Activated CD4-positive, alpha-beta T cell treated with anti-CD3 and anti-CD28 coated beads for 36 hours (primary cell): ENCODE measurements around the gene RBM20. TPM values are rescaled to one million over a fixed set of nuclear protein-coding genes. Genes with fewer than 3 reads are reported as not detected.
"Not testable (repeated sequence)": the region's sequence is repeated elsewhere in the genome, so short reads cannot be mapped to it uniquely, and the experiment has no call there.

ENCODE experiments used
- ATAC-seq: fragments of 200-7000 bp; cut with Tn5 transposase; one replicate; pipeline ENCODE4 v1.10.0; 2021; ENCODE audit warnings: mild to moderate bottlenecking, moderate library complexity
- CTCF ChIA-PET: fragments of 350-600 bp; sonication (Branson Sonifier 250); formaldehyde crosslinking; loops from one replicate; lab custom pipeline; 2021; ENCODE audit warnings: antibody characterized with exemption; lab: Charles Lee
- POLR2A ChIA-PET: fragments of 350-600 bp; sonication (Branson Sonifier 250); formaldehyde crosslinking; loops from one replicate; lab custom pipeline; 2021; ENCODE audit warnings: antibody characterized with exemption, inconsistent platforms; lab: Charles Lee
- DNase-seq: peaks from one replicate; pipeline ENCODE4 v3.0.0-alpha.2; 2020
- H3K27ac Mint-ChIP-seq: one replicate; pipeline ENCODE4 v1.8.0; 2021; ENCODE audit warnings: mixed read lengths
- H3K27me3 Mint-ChIP-seq: one replicate; pipeline ENCODE4 v1.8.0; 2021; ENCODE audit warnings: mixed read lengths
- H3K36me3 Mint-ChIP-seq: one replicate; pipeline ENCODE4 v1.8.0; 2021; ENCODE audit warnings: low read depth, mixed read lengths
- H3K4me1 Mint-ChIP-seq: one replicate; pipeline ENCODE4 v1.8.0; 2021; ENCODE audit warnings: mixed read lengths
- H3K4me3 Mint-ChIP-seq: one replicate; pipeline ENCODE4 v1.8.0; 2021; ENCODE audit warnings: mild to moderate bottlenecking, moderate library complexity, mixed read lengths
- H3K9me3 Mint-ChIP-seq: one replicate; pipeline ENCODE4 v1.8.0; 2021; ENCODE audit warnings: low read depth, mixed read lengths
- intact Hi-C, 2 experiments: fragments of 100-400 bp; cut with DNase I in 1 of 2; cut with micrococcal nuclease in 1 of 2; formaldehyde crosslinking; loops; one replicate each; pipeline versions ENCODE4 v1.14.2 to v1.15.1; 2022 to 2024; cut with DNase I, micrococcal nuclease
- total RNA-seq, 2 experiments: library from RNA; stranded (reverse); gene quantifications; one replicate each; pipeline ENCODE4 v1.2.3, GENCODE V29; 2021

RBM20 gene
- total RNA-seq, 2 experiments from 2014 or later = 0.05 to 0.40 TPM

DNA sequence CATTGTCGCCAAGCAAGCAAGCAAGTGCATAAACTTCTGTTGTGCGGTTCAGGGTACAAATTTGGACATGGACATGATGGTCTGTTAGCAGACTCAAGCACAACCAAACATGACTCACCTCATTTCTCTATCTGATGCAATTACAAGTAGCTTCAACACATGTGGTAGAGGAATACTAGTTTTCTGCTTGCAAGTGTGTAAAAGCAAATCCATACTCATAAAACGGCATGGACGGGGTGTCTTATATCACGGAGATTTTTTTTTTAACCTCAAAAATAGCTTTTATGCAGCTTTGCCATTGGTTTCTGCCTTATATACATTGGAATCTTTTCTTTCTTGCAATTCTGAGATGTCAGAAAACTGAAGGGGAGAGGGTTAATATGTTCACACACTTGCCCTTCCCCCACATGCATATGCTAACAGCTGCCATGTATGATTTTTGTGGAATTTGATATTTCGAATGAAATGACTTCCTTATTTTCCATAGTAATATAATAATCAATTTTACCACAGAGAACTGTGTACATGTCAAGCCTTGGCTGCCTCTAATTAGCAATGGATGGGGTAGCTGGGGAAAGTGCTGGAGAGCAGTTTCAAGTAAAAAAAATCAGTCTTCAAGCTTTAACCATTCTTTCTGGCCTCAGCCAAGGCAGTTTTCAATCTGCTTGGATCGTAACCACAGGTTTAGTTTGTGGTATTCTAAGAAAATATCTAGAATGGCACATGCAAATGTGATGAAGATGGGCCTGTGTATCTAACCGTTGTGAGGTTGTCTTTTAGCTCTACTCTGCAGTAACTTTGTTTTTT lies 121.6 kb downstream of the RBM20 start:
- Mint-ChIP-seq H3K4me1 (peaks cover 14% of the 10 kb centered on the region), H3K4me3 (no peak overlapping the region), H3K9me3 (no peaks in the 10 kb centered on the region), H3K36me3 (no peaks in the 10 kb centered on the region), H3K27me3 (peaks cover 5% of the 10 kb centered on the region), H3K27ac (peak overlapping the region; percentile 17)
- no peak for DNase-seq
- intact Hi-C loops = loop anchor here in 1 of 2 experiments (1.0 kb wide), 1 partner anchor 9 kb away; no protein-coding TSS in a partner anchor
- ChIA-PET POLR2A (no interaction called here), CTCF (interaction anchor here (0.8 kb wide), 1 partner anchor 101 kb away, joined by 3 read pairs; no protein-coding TSS in a partner anchor)
- peak; percentile 61 for ATAC-seq

DNA sequence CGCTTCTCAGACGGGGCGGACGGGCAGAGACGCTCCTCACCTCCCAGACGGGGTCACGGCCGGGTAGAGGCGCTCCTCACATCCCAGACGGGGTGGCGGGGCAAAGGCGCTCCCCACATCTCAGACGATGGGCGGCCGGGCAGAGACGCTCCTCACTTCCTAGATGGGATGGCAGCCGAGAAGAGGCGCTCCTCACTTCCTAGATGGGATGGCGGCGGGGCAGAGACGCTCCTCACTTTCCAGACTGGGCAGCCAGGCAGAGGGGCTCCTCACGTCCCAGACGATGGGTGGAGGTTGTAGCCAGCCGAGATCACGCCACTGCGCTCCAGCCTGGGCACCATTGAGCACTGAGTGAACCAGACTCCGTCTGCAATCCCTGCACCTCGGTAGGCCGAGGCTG lies 123.5 kb downstream of the RBM20 start:
- H3K36me3 Mint-ChIP-seq, H3K9me3 Mint-ChIP-seq, H3K27me3 Mint-ChIP-seq, POLR2A ChIA-PET, CTCF ChIA-PET, H3K4me3 Mint-ChIP-seq, DNase-seq, H3K27ac Mint-ChIP-seq, ATAC-seq, intact Hi-C loops: not testable (repeated sequence)
- H3K4me1 Mint-ChIP-seq = peaks cover 21% of the 10 kb centered on the region

DNA sequence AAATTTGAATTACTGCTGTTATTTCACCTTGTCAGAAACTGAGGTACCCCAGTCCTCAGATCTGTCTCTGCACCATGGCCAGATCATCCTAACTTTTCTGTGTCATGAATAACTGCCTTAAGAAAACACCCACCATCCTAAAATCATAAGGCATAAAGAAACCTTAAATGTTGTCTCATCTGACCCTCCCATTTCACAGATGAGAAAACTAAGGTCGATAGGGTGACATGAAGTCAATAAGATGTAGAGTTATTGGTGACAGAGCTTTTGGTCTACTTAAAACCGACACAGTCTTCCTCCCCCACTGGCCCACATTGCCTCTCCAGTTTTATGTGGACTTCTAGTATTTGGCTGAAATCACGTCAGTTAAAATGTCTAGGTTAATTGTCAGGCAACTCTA lies 126.1 kb downstream of the RBM20 start:
- intact Hi-C loops = loop anchor here (5.0 to 10.0 kb wide), 2 partner anchors 155 to 408 kb away; no protein-coding TSS in a partner anchor
- CTCF ChIA-PET = no interaction called here

DNA sequence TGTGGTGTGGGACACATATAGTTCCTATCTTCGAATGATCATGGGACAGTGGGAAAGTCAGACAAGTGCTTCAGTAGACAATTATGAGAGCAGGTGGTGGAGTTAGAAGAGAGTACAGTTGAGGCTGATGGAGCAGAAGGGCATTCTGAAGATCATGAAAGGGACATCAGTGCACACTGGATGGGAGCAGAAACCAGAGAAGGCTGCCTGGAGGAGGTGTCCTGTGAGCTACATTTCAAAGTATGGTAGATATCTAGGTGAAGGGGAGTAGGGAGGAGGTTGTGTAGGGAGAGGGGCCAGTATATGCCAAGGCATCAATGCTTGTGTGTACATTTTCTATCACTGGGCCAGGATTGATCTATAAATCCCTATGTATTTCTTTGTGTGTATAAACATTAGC lies 127.3 kb downstream of the RBM20 start:
- Mint-ChIP-seq H3K36me3 (no peaks in the 10 kb centered on the region), H3K27me3 (peaks cover 2% of the 10 kb centered on the region), H3K4me3 (no peak overlapping the region), H3K27ac (no peak overlapping the region), H3K4me1 (peaks cover 34% of the 10 kb centered on the region), H3K9me3 (no peaks in the 10 kb centered on the region)
- intact Hi-C loops = loop anchor here (5.0 to 10.0 kb wide), 2 partner anchors 157 to 409 kb away; no protein-coding TSS in a partner anchor
- POLR2A ChIA-PET = no interaction called here
- ATAC-seq = no peak
- CTCF ChIA-PET = interaction anchor here (0.9 kb wide), 1 partner anchor 32 kb away, joined by 3 read pairs; no protein-coding TSS in a partner anchor
- DNase-seq = no peak

More for the DNA sequence above, 126.1 kb downstream of the RBM20 start:
- POLR2A ChIA-PET = no interaction called here
- H3K27ac Mint-ChIP-seq = no peak overlapping the region
- no peak overlapping the region for H3K4me3 Mint-ChIP-seq
- H3K27me3 Mint-ChIP-seq = peaks cover 3% of the 10 kb centered on the region
- ATAC-seq (no peak), DNase-seq (no peak)
- no peaks in the 10 kb centered on the region for H3K9me3 Mint-ChIP-seq
- H3K4me1 Mint-ChIP-seq = peaks cover 39% of the 10 kb centered on the region
- H3K36me3 Mint-ChIP-seq = no peaks in the 10 kb centered on the region

DNA sequence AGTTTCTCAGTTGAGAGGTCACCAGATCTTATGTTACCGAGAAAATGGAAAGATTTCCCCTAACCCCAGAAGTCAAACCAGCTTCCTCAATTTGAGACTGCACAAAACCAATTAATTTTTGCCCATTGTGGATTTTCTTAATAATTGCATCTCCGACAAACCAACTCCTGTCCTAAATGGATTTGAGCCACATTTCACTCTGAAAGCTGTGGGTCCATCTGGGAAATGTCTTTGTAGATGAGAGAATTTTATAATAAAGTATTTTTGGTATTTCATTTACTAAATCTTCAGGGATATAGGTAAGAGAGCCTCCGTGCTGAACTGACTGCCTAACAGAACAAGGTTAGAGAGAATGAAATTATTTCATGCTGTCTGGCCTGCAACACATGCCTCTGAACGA lies 127.9 kb downstream of the RBM20 start:
- DNase-seq (no peak), ATAC-seq (no peak)
- Mint-ChIP-seq H3K27ac (no peak overlapping the region), H3K4me3 (no peak overlapping the region), H3K9me3 (no peaks in the 10 kb centered on the region), H3K27me3 (peaks cover 2% of the 10 kb centered on the region), H3K4me1 (peaks cover 37% of the 10 kb centered on the region), H3K36me3 (no peaks in the 10 kb centered on the region)
- CTCF ChIA-PET = interaction anchor here (0.9 kb wide), 1 partner anchor 32 kb away, joined by 3 read pairs; no protein-coding TSS in a partner anchor
- POLR2A ChIA-PET = no interaction called here
- intact Hi-C loops = loop anchor here (5.0 to 10.0 kb wide), 2 partner anchors 157 to 410 kb away; no protein-coding TSS in a partner anchor

DNA sequence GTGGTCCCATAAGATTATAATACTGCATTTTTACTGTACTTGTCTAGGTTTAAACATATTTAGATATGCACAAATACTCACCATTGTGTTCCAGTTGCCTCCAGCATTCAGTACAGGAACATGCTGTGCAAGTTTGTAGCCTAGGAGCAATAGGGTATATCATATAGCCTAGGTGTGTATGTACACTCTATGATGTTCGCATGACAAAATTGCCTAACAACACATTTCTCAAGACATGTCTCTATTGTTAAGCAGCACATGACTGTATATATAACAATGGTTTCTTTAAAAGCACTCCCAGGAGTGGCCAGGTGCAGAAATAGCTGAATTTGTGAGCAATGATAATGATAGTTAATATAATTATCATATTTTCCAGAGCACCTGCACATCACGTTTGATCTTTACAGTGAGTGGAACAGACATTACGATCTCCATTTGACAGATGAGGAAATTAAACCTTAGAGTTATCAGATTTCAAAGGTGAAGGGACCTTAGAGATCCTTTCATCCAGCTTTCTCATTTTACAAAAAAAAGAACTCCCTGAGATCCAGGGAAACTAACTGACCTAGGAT lies 128.4 kb downstream of the RBM20 start:
- Mint-ChIP-seq H3K4me3 (no peak overlapping the region), H3K9me3 (no peaks in the 10 kb centered on the region), H3K36me3 (no peaks in the 10 kb centered on the region), H3K27ac (no peak overlapping the region), H3K4me1 (peaks cover 43% of the 10 kb centered on the region), H3K27me3 (peaks cover 2% of the 10 kb centered on the region)
- DNase-seq (no peak), ATAC-seq (no peak)
- POLR2A ChIA-PET = no interaction called here
- CTCF ChIA-PET = interaction anchor here (0.5 to 1.1 kb wide), 3 partner anchors 22 to 458 kb away, joined by 3 read pairs; no protein-coding TSS in a partner anchor
- intact Hi-C loops = loop anchor here (5.0 to 10.0 kb wide), 2 partner anchors 158 to 410 kb away; no protein-coding TSS in a partner anchor

DNA sequence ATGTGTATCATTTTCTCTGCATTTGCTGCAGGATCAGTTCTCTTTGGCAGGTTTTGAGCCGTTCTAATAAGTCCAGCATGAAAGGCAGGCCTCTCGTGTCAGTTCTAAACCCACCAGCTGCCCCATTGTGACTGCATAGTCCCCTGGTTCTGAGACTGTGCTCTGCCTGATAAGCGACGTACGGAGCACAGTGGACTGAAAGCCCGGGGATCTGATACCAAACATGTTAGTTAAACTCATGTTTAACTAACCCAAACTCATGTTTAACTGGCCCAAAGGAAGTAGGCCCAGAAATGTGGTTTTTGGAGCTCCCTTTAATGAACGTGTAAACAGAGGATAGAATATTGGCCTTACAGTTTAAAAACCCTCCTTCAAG lies 129.5 kb downstream of the RBM20 start:
- CTCF ChIA-PET = interaction anchor here (0.9 to 1.7 kb wide), 6 partner anchors 21 to 219 kb away, joined by 3 to 7 read pairs (median 3); no protein-coding TSS in a partner anchor
- Mint-ChIP-seq H3K4me1 (peaks cover 54% of the 10 kb centered on the region), H3K27me3 (peaks cover 2% of the 10 kb centered on the region), H3K27ac (peak overlapping the region; percentile 84), H3K9me3 (no peaks in the 10 kb centered on the region), H3K4me3 (peak overlapping the region; percentile 10), H3K36me3 (no peaks in the 10 kb centered on the region)
- ATAC-seq (no peak), DNase-seq (no peak)
- intact Hi-C loops = loop anchor here (1.0 to 10.0 kb wide), 12 partner anchors 10 to 411 kb away; partner anchors contain the start of genes PDCD4 (in 1 of the 2) and SMC3 (in 1 of the 2)
- POLR2A ChIA-PET = interaction anchor here (0.6 to 1.4 kb wide), 6 partner anchors 17 to 146 kb away, joined by 3 to 6 read pairs (median 4); partner anchors contain the start of genes BBIP1, PDCD4 and SHOC2

DNA sequence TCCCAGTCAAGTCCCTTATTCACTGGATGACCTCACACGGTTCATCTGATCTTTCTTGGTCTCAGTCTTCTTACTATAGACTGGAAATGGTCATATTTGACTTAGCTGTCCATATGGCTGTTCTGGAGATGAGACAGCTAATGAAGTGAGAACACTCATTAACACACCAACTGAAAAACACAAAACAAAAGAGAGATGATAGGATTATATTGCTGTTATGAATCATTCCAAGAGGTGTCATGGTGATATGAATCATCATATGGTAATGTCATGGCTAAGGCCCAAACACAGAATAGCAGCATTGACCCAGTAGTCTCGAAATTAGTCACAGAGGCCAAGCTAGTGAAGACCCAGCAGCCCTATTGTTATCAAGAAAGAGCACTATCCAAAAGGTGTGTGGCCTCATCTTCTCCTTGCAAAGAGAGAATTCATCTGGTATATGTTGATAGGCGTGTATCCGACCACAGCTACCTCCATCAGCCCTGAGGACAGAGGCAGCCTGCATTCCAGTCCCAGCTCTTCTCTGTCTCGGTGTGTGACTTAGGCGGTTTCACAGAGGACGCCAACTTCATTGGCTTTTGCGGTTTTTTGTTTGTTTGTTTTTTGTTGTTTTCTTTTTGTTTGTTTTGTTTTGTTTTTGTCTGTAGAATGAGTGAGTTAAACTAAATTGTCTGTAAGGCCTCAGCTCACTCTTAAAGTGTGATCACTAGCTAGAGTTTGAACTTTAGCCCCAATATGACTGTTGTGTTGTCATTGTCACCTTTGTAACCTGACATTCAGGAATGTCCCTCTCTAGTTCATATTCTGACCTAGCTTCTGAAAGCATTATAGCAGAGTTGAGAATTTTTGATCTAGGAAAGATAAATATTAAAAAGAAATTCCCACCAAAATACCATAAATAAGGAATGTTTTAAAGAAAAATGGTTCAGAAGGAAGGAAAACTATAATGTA lies 130.2 kb downstream of the RBM20 start:
- ATAC-seq (peak; percentile 94), DNase-seq (peak; percentile 67)
- no peaks in the 10 kb centered on the region for H3K36me3 Mint-ChIP-seq
- H3K27ac Mint-ChIP-seq = peak overlapping the region; percentile 89
- H3K9me3 Mint-ChIP-seq = no peaks in the 10 kb centered on the region
- peak overlapping the region; percentile 18 for H3K4me3 Mint-ChIP-seq
- ChIA-PET POLR2A (interaction anchor here (0.6 to 1.4 kb wide), 9 partner anchors 9 to 145 kb away, joined by 3 to 6 read pairs (median 4); partner anchors contain the start of genes BBIP1, PDCD4 and SHOC2), CTCF (interaction anchor here (0.8 to 1.7 kb wide), 7 partner anchors 31 to 219 kb away, joined by 3 to 7 read pairs (median 3); no protein-coding TSS in a partner anchor)
- H3K27me3 Mint-ChIP-seq = peaks cover 2% of the 10 kb centered on the region
- intact Hi-C loops = loop anchor here (1.0 to 10.0 kb wide), 12 partner anchors 9 to 412 kb away; partner anchors contain the start of genes PDCD4 (in 1 of the 2) and SMC3 (in 1 of the 2)
- H3K4me1 Mint-ChIP-seq = peaks cover 61% of the 10 kb centered on the region

DNA sequence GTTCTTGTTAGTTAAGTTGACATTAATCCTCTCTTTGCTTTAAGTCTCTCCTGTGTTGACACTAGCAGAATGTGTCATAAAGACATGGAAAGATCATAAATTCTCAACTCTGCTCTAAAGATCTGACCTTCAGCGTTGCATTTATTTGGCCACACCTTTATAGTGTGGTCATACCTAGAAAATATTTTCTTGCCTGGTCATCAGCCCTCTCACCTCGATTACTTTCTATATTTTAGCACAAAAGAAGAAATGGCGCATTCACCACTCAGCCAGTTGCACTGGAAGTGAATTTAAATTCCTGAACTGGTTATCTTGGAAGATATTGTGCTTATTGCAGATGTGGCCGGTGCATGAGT lies 130.9 kb downstream of the RBM20 start:
- Mint-ChIP-seq H3K4me3 (no peak overlapping the region), H3K36me3 (no peaks in the 10 kb centered on the region), H3K4me1 (peaks cover 67% of the 10 kb centered on the region), H3K27ac (peak overlapping the region; percentile 7), H3K27me3 (peaks cover 2% of the 10 kb centered on the region), H3K9me3 (no peaks in the 10 kb centered on the region)
- DNase-seq = no peak
- intact Hi-C loops = loop anchor here in 1 of 2 experiments (2.0 to 10.0 kb wide), 2 partner anchors 90 to 160 kb away; no protein-coding TSS in a partner anchor
- POLR2A ChIA-PET = interaction anchor here (0.8 to 1.0 kb wide), 2 partner anchors 8 to 11 kb away, joined by 4 to 5 read pairs; no protein-coding TSS in a partner anchor
- ATAC-seq = no peak
- CTCF ChIA-PET = interaction anchor here (0.8 to 1.7 kb wide), 4 partner anchors 32 to 218 kb away, joined by 3 to 7 read pairs (median 4); no protein-coding TSS in a partner anchor

DNA sequence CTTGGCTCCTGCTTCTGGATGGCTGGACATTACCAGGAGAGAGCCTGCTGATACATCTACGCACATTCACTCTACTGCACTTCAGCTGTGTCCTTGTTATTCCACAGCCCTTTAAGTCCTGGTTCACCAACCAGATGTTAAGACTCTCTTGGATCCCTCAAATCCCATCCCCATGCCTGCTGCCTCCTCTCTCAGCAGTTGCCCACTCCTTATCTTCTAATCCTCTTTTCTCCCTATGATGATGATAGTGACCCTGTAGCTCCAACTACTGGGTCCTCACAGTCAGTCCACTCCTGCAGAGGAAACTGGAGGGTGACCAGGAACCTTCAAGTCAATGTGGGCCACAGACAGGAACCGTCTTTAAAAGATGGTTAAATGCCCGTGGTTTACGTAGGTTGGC lies 131.3 kb downstream of the RBM20 start:
- Mint-ChIP-seq H3K36me3 (no peaks in the 10 kb centered on the region), H3K9me3 (no peaks in the 10 kb centered on the region), H3K4me1 (peaks cover 71% of the 10 kb centered on the region), H3K4me3 (no peak overlapping the region), H3K27me3 (peaks cover 2% of the 10 kb centered on the region), H3K27ac (peak overlapping the region; percentile 7)
- CTCF ChIA-PET = interaction anchor here (0.7 to 1.7 kb wide), 2 partner anchors 119 to 218 kb away, joined by 3 read pairs; no protein-coding TSS in a partner anchor
- ATAC-seq (no peak), DNase-seq (no peak)
- POLR2A ChIA-PET = no interaction called here
- intact Hi-C loops = loop anchor here in 1 of 2 experiments (2.0 to 10.0 kb wide), 2 partner anchors 89 to 161 kb away; no protein-coding TSS in a partner anchor
